ENCODE measurements around the gene ULBP2.
"Not testable (repeated sequence)": the region's sequence is repeated elsewhere in the genome, so short reads cannot be mapped to it uniquely, and the experiment has no call there.

ULBP2 gene

DNA sequence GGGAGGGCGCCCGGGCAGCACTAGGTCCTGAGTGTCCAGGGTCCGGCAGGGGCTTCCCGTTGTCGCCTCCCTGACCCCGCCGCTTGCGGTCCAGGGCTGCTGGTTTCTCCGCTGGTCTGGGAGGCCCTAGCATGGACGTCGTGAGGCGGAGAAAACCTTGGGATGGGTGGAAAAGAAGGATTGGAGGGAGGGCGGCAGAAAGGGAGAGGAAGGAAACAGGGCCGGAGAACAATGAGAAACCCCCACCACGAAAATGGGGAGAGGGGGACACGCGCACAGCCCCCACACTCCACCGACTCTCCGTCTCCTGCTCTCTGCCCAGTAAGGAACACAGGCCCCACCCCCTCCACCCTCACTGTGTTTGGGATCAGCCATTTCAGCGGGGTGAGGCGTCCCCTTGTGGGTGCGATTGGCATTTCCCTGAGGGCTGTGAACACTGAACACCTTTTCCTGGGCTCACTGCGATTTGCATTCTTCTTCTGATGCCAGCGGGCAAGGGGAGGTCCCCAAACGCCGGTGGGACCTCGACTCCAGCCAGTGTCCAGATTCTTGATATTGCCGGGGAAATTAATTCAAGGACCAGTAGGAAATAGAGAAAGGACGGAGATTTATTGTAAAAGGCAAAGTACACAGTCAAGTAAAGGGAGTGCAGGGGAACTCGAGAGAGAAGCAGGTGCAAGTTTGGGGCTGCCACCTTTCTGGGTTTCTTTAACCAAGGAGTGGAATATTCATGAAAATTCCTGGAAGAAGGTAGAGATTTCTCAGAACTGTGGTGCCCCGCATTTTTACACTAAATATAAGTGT lies 15.6 kb upstream of the ULBP2 start:
- DNase-seq (ENCODE audit: low read depth in 3 of 3): peak; percentile 57 to 88 (median 62)

DNA sequence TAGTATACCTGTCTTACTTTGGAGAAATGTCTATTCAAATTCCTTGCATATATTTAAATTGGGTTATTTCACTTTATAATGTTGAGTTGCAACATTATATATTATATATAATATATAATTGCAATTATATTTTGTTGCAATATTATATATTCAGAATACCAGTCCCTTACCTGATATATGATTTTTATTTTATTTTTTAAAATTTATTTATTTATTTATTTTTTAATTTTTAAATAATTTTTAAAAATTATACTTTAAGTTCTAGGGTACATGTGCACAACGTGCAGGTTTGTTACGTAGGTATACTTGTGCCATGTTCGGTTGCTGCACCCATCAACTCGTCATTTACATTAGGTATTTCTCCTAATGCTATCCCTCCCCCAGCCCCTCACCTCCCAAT lies 14.8 kb upstream of the ULBP2 start:
- DNase-seq (ENCODE audit: low read depth in 3 of 3): not testable (repeated sequence)

- no peak for DNase-seq (ENCODE audit: low read depth in 3 of 3)
Observed at GRCh38 chr6:149929422-149929821, 12.4 kb upstream of the ULBP2 start.

- DNase-seq (ENCODE audit: low read depth in 3 of 3): no peak
Observed at GRCh38 chr6:149931501-149931900, 10.3 kb upstream of the ULBP2 start.

- no peak for DNase-seq (ENCODE audit: low read depth in 3 of 3)
Observed at GRCh38 chr6:149933036-149933435, 8.8 kb upstream of the ULBP2 start.

DNA sequence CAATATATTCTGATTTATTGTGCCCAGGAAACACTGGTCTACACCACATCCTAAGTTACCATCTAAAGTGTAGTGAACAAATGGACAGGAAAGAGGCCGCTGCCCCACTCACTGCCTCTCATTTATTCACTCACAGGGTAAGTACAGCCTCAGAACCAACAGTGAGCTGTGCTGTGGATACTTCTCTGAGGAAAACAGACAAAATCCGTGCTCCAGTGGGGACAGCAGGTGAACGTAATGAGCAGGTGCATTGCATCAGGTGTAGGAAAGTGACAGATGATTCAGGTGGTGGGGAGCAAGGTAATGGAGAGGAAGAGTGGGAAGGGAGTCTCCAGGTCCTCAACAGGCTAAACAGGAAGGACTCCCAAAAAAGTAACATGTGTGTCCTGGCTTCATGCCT lies 8.4 kb upstream of the ULBP2 start:
- DNase-seq (ENCODE audit: low read depth in 3 of 3): no peak

GRCh38 chr6:149934249-149935156 lies 7.3 kb upstream of the ULBP2 start:
- peak; percentile 45 to 64 (median 50) for DNase-seq (ENCODE audit: low read depth in 3 of 3)

GRCh38 chr6:149935246-149935645 lies 6.6 kb upstream of the ULBP2 start:
- DNase-seq (ENCODE audit: low read depth in 3 of 3): no peak

DNA sequence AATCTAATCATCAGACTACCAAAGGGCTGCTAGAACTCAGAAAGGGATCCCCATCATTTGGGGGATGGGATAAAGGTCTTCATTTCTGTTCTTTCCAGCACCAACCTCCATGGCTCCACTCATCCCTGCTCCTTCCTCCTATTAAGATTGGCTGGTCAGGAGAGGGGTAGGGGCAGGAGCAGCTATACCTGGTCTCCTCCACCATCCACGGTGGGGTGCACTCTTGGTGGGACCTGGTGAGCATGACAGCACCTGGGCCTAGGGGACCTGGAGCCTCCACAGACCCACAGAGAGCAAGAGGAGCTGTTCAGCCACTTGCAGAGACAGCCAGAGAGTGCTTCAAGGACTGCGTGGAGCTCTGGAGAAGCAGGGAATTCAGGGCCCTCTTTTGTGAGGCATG lies 6.1 kb upstream of the ULBP2 start:
- no peak for DNase-seq (ENCODE audit: low read depth in 3 of 3)

DNA sequence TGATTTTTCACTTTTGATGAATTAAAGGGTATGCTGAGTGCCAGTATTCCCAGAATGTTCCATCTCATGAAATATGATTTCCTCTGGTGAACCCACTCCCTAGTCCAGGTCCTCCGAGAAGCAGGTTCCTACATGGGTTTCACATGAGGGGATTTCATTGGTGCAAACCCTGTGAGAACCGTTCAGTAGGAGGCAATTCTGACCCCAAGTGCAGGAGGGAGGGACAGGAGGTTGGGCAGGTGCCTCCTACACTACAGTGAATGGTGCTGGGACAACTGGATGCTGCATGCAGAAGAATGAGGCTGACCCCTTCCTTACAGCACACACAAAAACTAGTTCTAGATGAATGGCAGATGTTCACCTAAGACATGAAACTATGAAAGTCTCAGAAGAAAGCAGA lies 5.1 kb upstream of the ULBP2 start:
- DNase-seq (ENCODE audit: low read depth in 3 of 3): no peak

- not testable (repeated sequence) for DNase-seq (ENCODE audit: low read depth in 3 of 3)
Observed at GRCh38 chr6:149938013-149938570, 3.7 kb upstream of the ULBP2 start.

DNA sequence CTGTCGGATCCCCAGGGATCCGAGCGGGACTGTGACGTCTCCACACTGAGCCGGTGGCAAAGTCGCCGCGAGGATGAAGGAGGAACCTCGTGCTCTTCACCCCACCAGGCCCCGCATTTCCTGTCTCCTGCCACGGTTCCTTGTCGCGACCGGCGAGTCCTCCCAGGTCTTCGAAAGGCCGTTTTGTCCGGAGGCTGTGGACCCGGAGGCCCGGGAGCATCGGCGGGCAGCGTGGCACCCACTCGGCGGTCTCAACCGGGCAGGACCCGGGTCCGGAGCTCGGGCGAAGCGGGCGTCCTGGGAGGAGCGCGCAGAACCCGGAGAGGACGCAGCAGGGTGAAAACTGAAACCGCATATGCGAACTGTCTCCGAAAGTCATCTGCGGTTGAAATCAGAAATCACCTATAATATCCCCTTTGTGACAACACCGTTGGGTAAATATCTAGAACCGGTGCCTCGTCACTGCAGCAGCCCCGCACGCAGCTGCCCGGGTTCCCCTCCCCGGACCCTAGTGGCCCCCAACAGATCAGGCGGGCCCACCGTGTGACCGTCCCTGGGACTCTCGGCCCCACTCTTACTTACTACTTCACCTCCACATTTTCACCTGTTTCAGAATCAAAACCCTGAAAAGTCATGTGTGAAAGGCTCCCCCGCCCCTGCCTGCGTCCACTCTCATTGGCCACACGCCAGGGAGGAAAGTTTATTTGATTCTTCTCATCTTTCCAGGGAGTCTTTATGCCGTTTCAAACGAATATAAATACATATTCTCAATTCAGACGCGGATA lies 3.1 kb upstream of the ULBP2 start:
- peak in 1 of 3 experiments; percentile 12 for DNase-seq (ENCODE audit: low read depth in 3 of 3)

DNA sequence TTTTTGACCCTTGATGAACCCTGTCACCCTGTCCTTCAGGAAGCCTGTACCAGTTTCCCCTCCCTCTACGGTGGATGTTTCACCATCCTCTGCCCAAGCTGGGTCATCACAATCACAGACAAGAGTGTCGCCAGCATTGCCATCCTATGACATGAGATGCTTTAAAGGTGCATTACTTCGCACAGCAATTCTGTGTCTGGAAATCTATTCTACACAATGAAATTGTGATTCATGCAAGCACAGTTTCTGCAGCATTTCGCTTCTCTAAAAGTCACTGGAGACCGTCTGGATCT lies 2.5 kb upstream of the ULBP2 start:
- DNase-seq (ENCODE audit: low read depth in 3 of 3): no peak

GRCh38 chr6:149939909-149940671 lies 1.7 kb upstream of the ULBP2 start:
- DNase-seq (ENCODE audit: low read depth in 3 of 3): no peak

- no peak for DNase-seq (ENCODE audit: low read depth in 3 of 3)
Observed at GRCh38 chr6:149940672-149940982, 1.2 kb upstream of the ULBP2 start.

- no peak for DNase-seq (ENCODE audit: low read depth in 3 of 3)
Observed at GRCh38 chr6:149942461-149942829, 631 bp downstream of the ULBP2 start.

- DNase-seq (ENCODE audit: low read depth in 3 of 3): not testable (repeated sequence)
Observed at GRCh38 chr6:149943321-149943720, 1.5 kb downstream of the ULBP2 start.

GRCh38 chr6:149945276-149945675 lies 3.5 kb downstream of the ULBP2 start:
- DNase-seq (ENCODE audit: low read depth in 3 of 3): not testable (repeated sequence)

- DNase-seq (ENCODE audit: low read depth in 3 of 3): not testable (repeated sequence)
Observed at GRCh38 chr6:149946631-149947030, 4.8 kb downstream of the ULBP2 start.

DNA sequence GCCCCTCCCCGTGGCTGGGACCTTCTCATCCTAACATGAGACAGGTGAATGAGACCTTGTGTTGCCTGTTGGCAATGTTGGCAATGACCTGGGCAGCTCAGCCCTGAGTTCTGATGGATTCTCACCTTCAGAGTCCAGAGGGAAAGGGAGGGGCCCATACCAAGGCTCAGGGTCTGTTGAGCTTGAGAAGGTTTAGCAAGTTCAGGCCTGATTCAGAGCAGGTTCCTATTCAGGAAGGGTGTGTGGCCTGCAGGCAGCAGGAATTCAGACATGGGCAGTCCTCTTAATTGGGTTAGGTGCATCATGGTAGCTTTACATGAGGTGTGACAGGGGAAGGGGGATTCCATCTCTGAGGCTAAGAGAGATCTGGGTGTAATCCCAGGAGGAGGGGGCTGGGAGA lies 5.7 kb downstream of the ULBP2 start:
- DNase-seq (ENCODE audit: low read depth in 3 of 3): not testable (repeated sequence)

GRCh38 chr6:149948011-149948410 lies 6.2 kb downstream of the ULBP2 start:
- DNase-seq (ENCODE audit: low read depth in 3 of 3): no peak

All from stimulated activated CD4-positive, alpha-beta T cell treated with anti-CD3 and anti-CD28 coated beads, TNF-alpha, amount 100 ng/mL, for 24 hours (primary cell).